Prostate gland (tissue), 2 donors: ENCODE measurements around the gene GABBR2.

ENCODE experiments used
- CTCF ChIP-seq, 4 experiments: fragments of 200-600 bp in 2 of 4; fragments of 450-650 bp in 2 of 4; sonication (generic) in 2 of 4; IDR thresholded peaks; 1 replicate in 3 of 4; 2 replicates in 1 of 4; pipeline ENCODE4 v1.5.1; 2016 to 2019; ENCODE audit warnings: antibody characterized with exemption in 4 of 4, mild to moderate bottlenecking in 2 of 4, moderate library complexity in 2 of 4
- POLR2A ChIP-seq: fragments of 450-650 bp; IDR thresholded peaks from one replicate; pipeline ENCODE4 v1.6.1; 2016; ENCODE audit warnings: antibody characterized with exemption, mild to moderate bottlenecking
- POLR2AphosphoS5 ChIP-seq: sonication (generic); formaldehyde crosslinking; IDR thresholded peaks from one replicate; pipeline ENCODE4 v1.6.1; 2017; ENCODE audit warnings: antibody characterized with exemption

- no peak for TF ChIP-seq CTCF (IDR thresholded peaks at IDR 0.05)
- TF ChIP-seq POLR2AphosphoS5, result no peak
- TF ChIP-seq POLR2A, result no peak
These were observed 41.6 kb downstream of the GABBR2 start for GRCh38 chr9:98667005-98667640.
